Fibroblast of villous mesenchyme (primary cell): ENCODE measurements around the gene HOMER1. TPM values are rescaled to one million over a fixed set of nuclear protein-coding genes. Genes with fewer than 3 reads are reported as not detected.

Source experiments
- DNase-seq: peaks from one replicate; pipeline ENCODE4 v3.0.0-alpha.2; 2010; ENCODE audit warnings: low read depth
- H3K4me3 ChIP-seq: 2 replicates; pipeline ENCODE4 v1.5.1; 2011; ENCODE audit warnings: low read depth, mild to moderate bottlenecking, low read length
- CTCF ChIP-seq: IDR thresholded peaks from 2 replicates; pipeline ENCODE4 v1.5.1; 2012; ENCODE audit warnings: low read depth, mild to moderate bottlenecking, low read length; ENCODE audit not compliant: insufficient read depth
- total RNA-seq: library from RNA; depleted of rRNA; stranded (reverse); fragments of >200 nt; gene quantifications from 2 replicates; pipeline ENCODE4 v1.2.3, GENCODE V29; 2012

HOMER1 gene, protein sequence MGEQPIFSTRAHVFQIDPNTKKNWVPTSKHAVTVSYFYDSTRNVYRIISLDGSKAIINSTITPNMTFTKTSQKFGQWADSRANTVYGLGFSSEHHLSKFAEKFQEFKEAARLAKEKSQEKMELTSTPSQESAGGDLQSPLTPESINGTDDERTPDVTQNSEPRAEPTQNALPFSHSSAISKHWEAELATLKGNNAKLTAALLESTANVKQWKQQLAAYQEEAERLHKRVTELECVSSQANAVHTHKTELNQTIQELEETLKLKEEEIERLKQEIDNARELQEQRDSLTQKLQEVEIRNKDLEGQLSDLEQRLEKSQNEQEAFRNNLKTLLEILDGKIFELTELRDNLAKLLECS
- total RNA-seq, result 12.6 and 15.5 TPM in 2 replicates

DNA sequence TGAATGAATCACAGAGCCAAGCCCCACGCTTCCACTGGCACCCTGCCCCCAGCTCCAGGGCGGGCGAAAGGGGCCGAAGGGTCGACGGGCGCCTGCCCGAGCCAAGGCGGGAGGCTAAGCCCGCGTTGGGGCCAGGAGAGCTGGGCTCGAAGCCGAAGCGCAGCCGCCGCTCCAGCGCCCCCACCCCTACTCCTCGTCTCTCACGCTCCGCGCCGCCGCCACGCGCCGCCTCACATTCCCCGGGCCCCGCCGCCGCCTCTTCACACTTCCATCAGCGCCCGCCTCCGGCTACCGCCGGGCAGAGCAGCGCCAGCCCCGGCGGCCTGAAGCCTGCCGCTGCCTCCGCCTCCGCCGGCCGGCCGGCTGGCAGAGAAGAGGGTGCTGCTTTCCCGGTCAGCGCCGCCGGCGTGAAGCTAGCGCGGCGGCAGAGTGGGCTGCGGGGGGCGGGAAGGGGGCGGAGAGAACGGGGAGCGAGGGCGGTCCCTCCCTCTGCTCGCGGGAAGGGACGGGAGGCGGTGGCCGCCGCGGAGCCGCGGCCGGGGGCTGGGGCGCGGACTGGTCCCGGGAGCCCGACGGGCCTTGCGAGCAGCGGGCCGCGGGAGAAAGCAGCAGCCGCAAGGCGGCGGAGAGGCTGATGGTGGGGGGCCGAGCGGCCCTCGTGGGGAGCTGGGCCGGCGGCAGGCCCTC, at the start of gene HOMER1:
TSS of gene HOMER1 (minus strand) at position 431 of the 687 bp plus-strand sequence. CDS start 1,360 bp downstream, outside the sequence.
- TF ChIP-seq CTCF, result no peak
- DNase-seq, result peak; percentile 75
- H3K4me3 ChIP-seq, result peak within 1 kb of the TSS; percentile 83

- H3K4me3 ChIP-seq, result no peak overlapping the region
- no peak for DNase-seq
- no peak for TF ChIP-seq CTCF
Observed at GRCh38 chr5:79563247-79563590, 49.3 kb upstream of the HOMER1 start.

DNA sequence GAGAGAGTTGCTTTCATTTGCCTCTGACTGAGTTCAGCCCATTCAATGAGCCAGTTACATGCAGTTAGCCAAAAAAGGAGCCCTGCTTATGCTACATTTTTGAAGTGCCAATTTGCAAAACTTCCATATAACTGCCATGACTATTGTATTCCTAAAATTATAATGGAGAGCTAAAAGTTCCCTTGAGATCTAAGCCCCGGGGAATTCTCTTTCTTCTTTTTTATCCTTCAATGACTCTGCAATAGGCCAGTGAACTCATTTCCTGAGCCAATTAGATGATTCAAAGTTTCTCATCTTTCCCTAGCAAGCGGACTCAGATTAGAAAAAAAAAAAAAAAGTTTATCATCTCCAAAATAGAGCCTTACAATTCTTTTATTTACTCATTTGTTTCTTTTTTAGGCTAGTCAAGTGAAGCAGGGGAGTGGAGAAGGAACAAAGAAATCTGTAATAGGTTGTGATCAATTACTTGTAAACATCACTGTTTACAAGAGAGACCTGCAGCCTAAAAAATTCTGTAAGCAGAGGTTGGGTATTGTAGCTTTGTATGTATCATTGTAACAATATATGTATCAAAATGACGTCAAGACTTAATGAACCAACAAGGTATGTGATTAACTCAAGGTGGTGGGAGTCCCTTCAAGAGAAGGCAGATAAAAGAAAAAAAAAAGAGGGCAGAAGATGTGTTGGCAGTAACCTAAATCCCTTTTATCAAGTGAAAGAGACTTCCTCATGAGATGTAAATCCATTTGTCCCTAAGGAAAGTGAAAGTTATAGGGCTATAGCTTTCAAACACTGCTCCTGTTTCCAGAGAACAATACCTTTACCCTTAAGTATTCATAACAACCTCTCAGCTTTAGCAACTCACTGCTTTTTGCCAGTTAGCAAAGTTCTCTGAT, 48.7 kb upstream of the HOMER1 start:
- TF ChIP-seq CTCF, result no peak
- no peak for DNase-seq
- no peak overlapping the region for H3K4me3 ChIP-seq

GRCh38 chr5:79561525-79561893, 47.6 kb upstream of the HOMER1 start:
- H3K4me3 ChIP-seq, result no peak overlapping the region
- no peak for DNase-seq
- no peak for TF ChIP-seq CTCF

GRCh38 chr5:79560771-79561524, 47.0 kb upstream of the HOMER1 start:
- no peak for DNase-seq
- no peak overlapping the region for H3K4me3 ChIP-seq
- no peak for TF ChIP-seq CTCF

DNA sequence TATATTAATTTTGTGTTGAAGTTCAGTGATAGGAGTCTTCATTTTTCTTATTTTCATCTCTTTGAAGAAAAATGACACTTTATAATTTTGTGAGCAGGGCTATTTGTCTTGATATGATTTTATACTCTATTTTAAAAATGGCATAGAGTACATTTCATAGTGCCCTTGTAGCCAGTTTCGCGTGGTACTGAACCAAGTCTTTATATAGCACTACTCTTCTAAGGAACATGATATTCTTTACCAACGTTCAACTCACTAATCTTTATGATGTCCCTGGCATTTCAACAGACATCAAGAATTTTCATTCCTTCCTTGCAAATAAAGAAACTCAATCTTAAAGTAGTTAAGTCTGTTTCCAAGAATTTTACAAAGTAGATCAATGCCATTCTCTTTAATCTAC, 41.5 kb upstream of the HOMER1 start:
- no peak for DNase-seq
- no peak for TF ChIP-seq CTCF
- H3K4me3 ChIP-seq, result no peak overlapping the region
